Fibroblast of mammary gland (primary cell): ENCODE data around the gene CITED4.

ENCODE experiments used
- DNase-seq: peaks from one replicate; pipeline ENCODE4 v3.0.0-alpha.2; 2010; ENCODE audit warnings: low read depth
- H3K4me3 ChIP-seq: 2 replicates; pipeline ENCODE4 v1.5.1; 2011; ENCODE audit warnings: low read depth, mild to moderate bottlenecking, low read length, moderate library complexity; ENCODE audit not compliant: control insufficient read depth
- TF ChIP-seq, protein P1 (sequence below): conservative IDR thresholded peaks from 2 replicates; pipeline ENCODE4 v1.5.1; 2011; ENCODE audit warnings: low read depth, low read length, inconsistent platforms; ENCODE audit not compliant: control insufficient read depth, insufficient read depth

The CITED4 gene

DNA sequence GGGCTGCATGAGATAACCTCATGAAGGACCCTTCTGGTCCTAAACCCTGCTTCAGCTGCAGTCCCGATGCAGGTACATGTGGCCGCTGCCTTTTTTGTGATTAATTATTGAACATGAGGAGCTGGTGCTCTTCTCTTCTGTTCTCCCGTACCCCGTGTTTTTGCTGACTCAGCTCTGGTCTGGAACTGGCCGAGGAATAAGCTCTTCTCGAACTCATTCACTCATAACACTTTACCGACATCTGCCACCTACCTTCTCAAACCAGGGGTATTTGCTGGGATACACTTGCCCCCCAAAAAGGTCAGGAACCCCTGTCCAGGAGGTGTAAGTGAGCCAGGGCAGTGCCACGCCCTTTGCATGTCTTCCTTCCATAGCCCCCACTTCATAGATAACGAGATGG is 46.7 kb downstream of the CITED4 start:
- no peak for DNase-seq
- TF ChIP-seq, protein P1, sequence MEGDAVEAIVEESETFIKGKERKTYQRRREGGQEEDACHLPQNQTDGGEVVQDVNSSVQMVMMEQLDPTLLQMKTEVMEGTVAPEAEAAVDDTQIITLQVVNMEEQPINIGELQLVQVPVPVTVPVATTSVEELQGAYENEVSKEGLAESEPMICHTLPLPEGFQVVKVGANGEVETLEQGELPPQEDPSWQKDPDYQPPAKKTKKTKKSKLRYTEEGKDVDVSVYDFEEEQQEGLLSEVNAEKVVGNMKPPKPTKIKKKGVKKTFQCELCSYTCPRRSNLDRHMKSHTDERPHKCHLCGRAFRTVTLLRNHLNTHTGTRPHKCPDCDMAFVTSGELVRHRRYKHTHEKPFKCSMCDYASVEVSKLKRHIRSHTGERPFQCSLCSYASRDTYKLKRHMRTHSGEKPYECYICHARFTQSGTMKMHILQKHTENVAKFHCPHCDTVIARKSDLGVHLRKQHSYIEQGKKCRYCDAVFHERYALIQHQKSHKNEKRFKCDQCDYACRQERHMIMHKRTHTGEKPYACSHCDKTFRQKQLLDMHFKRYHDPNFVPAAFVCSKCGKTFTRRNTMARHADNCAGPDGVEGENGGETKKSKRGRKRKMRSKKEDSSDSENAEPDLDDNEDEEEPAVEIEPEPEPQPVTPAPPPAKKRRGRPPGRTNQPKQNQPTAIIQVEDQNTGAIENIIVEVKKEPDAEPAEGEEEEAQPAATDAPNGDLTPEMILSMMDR = no peak
- H3K4me3 ChIP-seq = no peak overlapping the region
